ENCODE results near the gene TCF23. TPM values are rescaled to one million over a fixed set of nuclear protein-coding genes. Genes with fewer than 3 reads are reported as not detected.

TCF23 gene
- total and polyA plus RNA-seq, 2 experiments from 2014 or later = 0.03 to 0.07 TPM

DNA sequence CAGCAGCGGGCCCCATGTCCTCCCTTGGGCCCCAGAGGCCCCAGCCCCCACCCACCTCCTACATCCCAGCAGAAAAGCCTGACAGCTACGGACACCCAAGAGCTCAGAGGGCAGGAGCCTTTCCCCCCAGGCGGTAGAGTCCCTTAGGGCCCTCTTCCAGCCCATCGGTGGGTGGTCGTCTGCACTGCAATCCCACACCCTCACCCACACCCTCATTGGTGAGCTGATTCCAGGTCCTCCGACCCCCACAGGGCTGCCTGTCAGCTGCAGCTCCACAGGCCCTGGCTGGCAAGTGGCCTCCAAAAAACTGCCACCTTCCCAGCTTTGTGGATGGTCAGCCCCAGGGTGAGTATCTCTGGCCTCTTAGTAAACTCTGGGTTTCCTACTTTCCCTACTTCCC is 10.5 kb downstream of the TCF23 start:
- H3K27ac ChIP-seq (ENCODE audit: low read depth) = no peak overlapping the region
- H3K36me3 ChIP-seq (ENCODE audit: insufficient read depth) = no peaks in the 10 kb centered on the region
- Mint-ChIP-seq H3K27ac (no peak overlapping the region), H3K9me3 (no peaks in the 10 kb centered on the region), H3K27me3 (ENCODE audit: insufficient read depth, low read depth, poor library complexity) (peaks cover 10% of the 10 kb centered on the region), H3K4me1 (peaks cover 2% of the 10 kb centered on the region; the same call in 2 of the 3 replicates), H3K36me3 (ENCODE audit: low read depth) (no peaks in the 10 kb centered on the region), H3K4me3 (no peak overlapping the region)
- no peaks in the 10 kb centered on the region for H3K9me2 ChIP-seq (ENCODE audit: insufficient read depth)
- ATAC-seq (peak; percentile 51), DNase-seq (ENCODE audit: low spot score) (no peak)
- H3K4me2 ChIP-seq = no peak overlapping the region
- H4K20me1 ChIP-seq (replicated peaks; ENCODE audit: insufficient read depth) = no peaks in the 10 kb centered on the region
- H3F3A ChIP-seq (replicated peaks; ENCODE audit: low read depth) = no peaks in the 10 kb centered on the region
- H3K79me2 ChIP-seq (replicated peaks; ENCODE audit: insufficient read depth) = no peaks in the 10 kb centered on the region
- no peaks in the 10 kb centered on the region for H3K4me1 ChIP-seq (ENCODE audit: insufficient read depth)
- TF ChIP-seq POLR2AphosphoS5 (IDR thresholded peaks at IDR 0.05; ENCODE audit: low read depth) = no peak
- TF ChIP-seq, protein P1, sequence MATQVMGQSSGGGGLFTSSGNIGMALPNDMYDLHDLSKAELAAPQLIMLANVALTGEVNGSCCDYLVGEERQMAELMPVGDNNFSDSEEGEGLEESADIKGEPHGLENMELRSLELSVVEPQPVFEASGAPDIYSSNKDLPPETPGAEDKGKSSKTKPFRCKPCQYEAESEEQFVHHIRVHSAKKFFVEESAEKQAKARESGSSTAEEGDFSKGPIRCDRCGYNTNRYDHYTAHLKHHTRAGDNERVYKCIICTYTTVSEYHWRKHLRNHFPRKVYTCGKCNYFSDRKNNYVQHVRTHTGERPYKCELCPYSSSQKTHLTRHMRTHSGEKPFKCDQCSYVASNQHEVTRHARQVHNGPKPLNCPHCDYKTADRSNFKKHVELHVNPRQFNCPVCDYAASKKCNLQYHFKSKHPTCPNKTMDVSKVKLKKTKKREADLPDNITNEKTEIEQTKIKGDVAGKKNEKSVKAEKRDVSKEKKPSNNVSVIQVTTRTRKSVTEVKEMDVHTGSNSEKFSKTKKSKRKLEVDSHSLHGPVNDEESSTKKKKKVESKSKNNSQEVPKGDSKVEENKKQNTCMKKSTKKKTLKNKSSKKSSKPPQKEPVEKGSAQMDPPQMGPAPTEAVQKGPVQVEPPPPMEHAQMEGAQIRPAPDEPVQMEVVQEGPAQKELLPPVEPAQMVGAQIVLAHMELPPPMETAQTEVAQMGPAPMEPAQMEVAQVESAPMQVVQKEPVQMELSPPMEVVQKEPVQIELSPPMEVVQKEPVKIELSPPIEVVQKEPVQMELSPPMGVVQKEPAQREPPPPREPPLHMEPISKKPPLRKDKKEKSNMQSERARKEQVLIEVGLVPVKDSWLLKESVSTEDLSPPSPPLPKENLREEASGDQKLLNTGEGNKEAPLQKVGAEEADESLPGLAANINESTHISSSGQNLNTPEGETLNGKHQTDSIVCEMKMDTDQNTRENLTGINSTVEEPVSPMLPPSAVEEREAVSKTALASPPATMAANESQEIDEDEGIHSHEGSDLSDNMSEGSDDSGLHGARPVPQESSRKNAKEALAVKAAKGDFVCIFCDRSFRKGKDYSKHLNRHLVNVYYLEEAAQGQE (IDR thresholded peaks at IDR 0.05; ENCODE audit: unreplicated experiment) = no peak
- TF ChIP-seq, protein P2, sequence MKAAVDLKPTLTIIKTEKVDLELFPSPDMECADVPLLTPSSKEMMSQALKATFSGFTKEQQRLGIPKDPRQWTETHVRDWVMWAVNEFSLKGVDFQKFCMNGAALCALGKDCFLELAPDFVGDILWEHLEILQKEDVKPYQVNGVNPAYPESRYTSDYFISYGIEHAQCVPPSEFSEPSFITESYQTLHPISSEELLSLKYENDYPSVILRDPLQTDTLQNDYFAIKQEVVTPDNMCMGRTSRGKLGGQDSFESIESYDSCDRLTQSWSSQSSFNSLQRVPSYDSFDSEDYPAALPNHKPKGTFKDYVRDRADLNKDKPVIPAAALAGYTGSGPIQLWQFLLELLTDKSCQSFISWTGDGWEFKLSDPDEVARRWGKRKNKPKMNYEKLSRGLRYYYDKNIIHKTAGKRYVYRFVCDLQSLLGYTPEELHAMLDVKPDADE (IDR thresholded peaks at IDR 0.05) = no peak
- TF ChIP-seq, protein P3, sequence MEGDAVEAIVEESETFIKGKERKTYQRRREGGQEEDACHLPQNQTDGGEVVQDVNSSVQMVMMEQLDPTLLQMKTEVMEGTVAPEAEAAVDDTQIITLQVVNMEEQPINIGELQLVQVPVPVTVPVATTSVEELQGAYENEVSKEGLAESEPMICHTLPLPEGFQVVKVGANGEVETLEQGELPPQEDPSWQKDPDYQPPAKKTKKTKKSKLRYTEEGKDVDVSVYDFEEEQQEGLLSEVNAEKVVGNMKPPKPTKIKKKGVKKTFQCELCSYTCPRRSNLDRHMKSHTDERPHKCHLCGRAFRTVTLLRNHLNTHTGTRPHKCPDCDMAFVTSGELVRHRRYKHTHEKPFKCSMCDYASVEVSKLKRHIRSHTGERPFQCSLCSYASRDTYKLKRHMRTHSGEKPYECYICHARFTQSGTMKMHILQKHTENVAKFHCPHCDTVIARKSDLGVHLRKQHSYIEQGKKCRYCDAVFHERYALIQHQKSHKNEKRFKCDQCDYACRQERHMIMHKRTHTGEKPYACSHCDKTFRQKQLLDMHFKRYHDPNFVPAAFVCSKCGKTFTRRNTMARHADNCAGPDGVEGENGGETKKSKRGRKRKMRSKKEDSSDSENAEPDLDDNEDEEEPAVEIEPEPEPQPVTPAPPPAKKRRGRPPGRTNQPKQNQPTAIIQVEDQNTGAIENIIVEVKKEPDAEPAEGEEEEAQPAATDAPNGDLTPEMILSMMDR (conservative IDR thresholded peaks at IDR 0.05; ENCODE audit: low read depth in 2 of 2) = no peak
- no peak for TF ChIP-seq ZNF114 (CRISPR knock-in tag; IDR thresholded peaks at IDR 0.05)
- TF ChIP-seq JUNB (IDR thresholded peaks at IDR 0.05; ENCODE audit: unreplicated experiment) = no peak
- H3K27me3 ChIP-seq (ENCODE audit: insufficient read depth) = no peaks in the 10 kb centered on the region
- no peak overlapping the region for H2AFZ ChIP-seq
- H3K4me3 ChIP-seq = no peak overlapping the region

DNA sequence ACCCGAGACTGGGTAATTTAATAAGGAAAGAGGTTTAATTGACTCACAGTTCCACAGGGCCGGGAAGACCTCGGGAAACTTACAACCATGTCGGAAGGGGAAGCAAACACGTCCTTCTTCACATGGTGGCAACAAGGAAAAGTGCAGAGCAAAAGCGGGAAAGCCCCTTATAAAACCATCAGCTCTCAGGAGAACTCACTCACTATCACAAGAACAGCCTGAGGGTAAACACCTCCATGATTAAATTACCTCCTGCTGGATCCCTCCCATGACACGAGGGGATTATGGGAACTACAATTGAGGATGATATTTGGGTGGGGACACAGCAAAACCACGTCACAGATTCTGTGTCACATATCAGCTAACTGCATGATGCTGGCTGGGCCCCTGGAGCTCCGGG is 11.4 kb downstream of the TCF23 start:
- Mint-ChIP-seq H3K4me3 (no peak overlapping the region), H3K27me3 (ENCODE audit: insufficient read depth, low read depth, poor library complexity) (peaks cover 10% of the 10 kb centered on the region), H3K9me3 (peaks cover 6% of the 10 kb centered on the region; the same call in 2 of the 3 replicates), H3K27ac (no peak overlapping the region), H3K4me1 (peaks cover 2% of the 10 kb centered on the region; the same call in 2 of the 3 replicates), H3K36me3 (ENCODE audit: low read depth) (peaks cover 3% of the 10 kb centered on the region; the same call in 2 of the 3 replicates)
- Histone ChIP-seq H3K36me3 (ENCODE audit: insufficient read depth) (no peaks in the 10 kb centered on the region), H3K27me3 (ENCODE audit: insufficient read depth) (no peaks in the 10 kb centered on the region), H3K4me3 (no peak overlapping the region), H3K9me2 (ENCODE audit: insufficient read depth) (no peaks in the 10 kb centered on the region), H3K4me1 (ENCODE audit: insufficient read depth) (no peaks in the 10 kb centered on the region), H3F3A (replicated peaks; ENCODE audit: low read depth) (no peaks in the 10 kb centered on the region), H4K20me1 (replicated peaks; ENCODE audit: insufficient read depth) (no peaks in the 10 kb centered on the region), H3K79me2 (replicated peaks; ENCODE audit: insufficient read depth) (no peaks in the 10 kb centered on the region), H2AFZ (no peak overlapping the region), H3K4me2 (no peak overlapping the region), H3K27ac (ENCODE audit: low read depth) (no peak overlapping the region)
- ATAC-seq (no peak), DNase-seq (ENCODE audit: low spot score) (no peak)
- TF ChIP-seq JUNB (IDR thresholded peaks at IDR 0.05; ENCODE audit: unreplicated experiment) = no peak
- TF ChIP-seq, protein P3 (conservative IDR thresholded peaks at IDR 0.05; ENCODE audit: low read depth in 2 of 2) = no peak
